Liver (tissue), 9 donors: Measurements from ENCODE around the gene ACTN2. TPM values are rescaled to one million over a fixed set of nuclear protein-coding genes. Genes with fewer than 3 reads are reported as not detected.

ENCODE experiments used
- DNase-seq: peaks from one replicate; pipeline ENCODE4 v3.0.0-alpha.2; 2017; ENCODE audit warnings: low spot score
- H3K27ac ChIP-seq, 2 donors: one replicate each; pipeline ENCODE4 v1.7.0; 2013; ENCODE audit warnings: inconsistent platforms in 2 of 2, low read length in 2 of 2, control low read depth in 1 of 2, low read depth in 1 of 2, mild to moderate bottlenecking in 1 of 2
- H3K27me3 ChIP-seq, 4 donors: one replicate each; pipeline versions ENCODE4 v1.6.1 to v1.7.0; 2013; ENCODE audit warnings: low read length in 3 of 4, inconsistent platforms in 1 of 4, mild to moderate bottlenecking in 1 of 4, moderate library complexity in 1 of 4; ENCODE audit not compliant: control insufficient read depth in 4 of 4, insufficient read depth in 4 of 4
- H3K36me3 ChIP-seq, 4 donors: one replicate each; pipeline versions ENCODE4 v1.6.1 to v1.7.0; 2013; ENCODE audit warnings: low read length in 3 of 4, mild to moderate bottlenecking in 3 of 4, low read depth in 1 of 4, moderate library complexity in 1 of 4; ENCODE audit not compliant: control insufficient read depth in 4 of 4, insufficient read depth in 3 of 4
- H3K4me1 ChIP-seq, 4 donors: one replicate each; pipeline versions ENCODE4 v1.6.1 to v1.7.0; 2013; ENCODE audit warnings: low read length in 3 of 4, mild to moderate bottlenecking in 3 of 4, moderate library complexity in 1 of 4; ENCODE audit not compliant: control insufficient read depth in 4 of 4, insufficient read depth in 4 of 4
- H3K4me3 ChIP-seq, 3 donors: one replicate each; pipeline versions ENCODE4 v1.6.1 to v1.7.0; 2013; ENCODE audit warnings: low read length in 3 of 3, control low read depth in 1 of 3, low read depth in 1 of 3, mild to moderate bottlenecking in 1 of 3
- H3K9ac ChIP-seq, 2 donors: one replicate each; pipeline ENCODE4 v1.7.0; 2013; ENCODE audit warnings: low read length in 2 of 2, mild to moderate bottlenecking in 2 of 2, moderate library complexity in 2 of 2, control low read depth in 1 of 2, low read depth in 1 of 2
- H3K9me3 ChIP-seq, 4 donors: one replicate each; pipeline versions ENCODE4 v1.6.1 to v1.7.0; 2013; ENCODE audit warnings: low read length in 3 of 4; ENCODE audit not compliant: control insufficient read depth in 4 of 4
- ATF3 ChIP-seq: IDR thresholded peaks from 2 replicates; pipeline ENCODE4 v1.6.1; 2016; ENCODE audit warnings: antibody characterized with exemption
- EGR1 ChIP-seq, 2 donors: IDR thresholded peaks; 2 replicates each; pipeline ENCODE4 v1.6.1; 2016 to 2018; ENCODE audit warnings: antibody characterized with exemption in 2 of 2, low read depth in 2 of 2
- FOXA1 ChIP-seq: IDR thresholded peaks from 2 replicates; pipeline ENCODE4 v1.6.1; 2016; ENCODE audit warnings: antibody characterized with exemption
- FOXA2 ChIP-seq: IDR thresholded peaks from 2 replicates; pipeline ENCODE4 v1.6.1; 2016; ENCODE audit warnings: antibody characterized with exemption
- GABPA ChIP-seq, 2 donors: IDR thresholded peaks in 1 of 2; conservative IDR thresholded peaks in 1 of 2; 2 replicates each; pipeline ENCODE4 v1.6.1; 2016; ENCODE audit warnings: antibody characterized with exemption in 2 of 2, mild to moderate bottlenecking in 1 of 2, moderate library complexity in 1 of 2
- HNF4A ChIP-seq, 2 donors: conservative IDR thresholded peaks; 2 replicates each; pipeline ENCODE4 v1.6.1; 2016; ENCODE audit warnings: antibody characterized with exemption in 2 of 2, mild to moderate bottlenecking in 2 of 2
- HNF4G ChIP-seq: IDR thresholded peaks from 2 replicates; pipeline ENCODE4 v1.6.1; 2016; ENCODE audit warnings: antibody characterized with exemption
- JUND ChIP-seq, 2 donors: IDR thresholded peaks; 2 replicates each; pipeline ENCODE4 v1.6.1; 2016; ENCODE audit warnings: antibody characterized with exemption in 2 of 2
- MAX ChIP-seq: IDR thresholded peaks from 2 replicates; pipeline ENCODE4 v1.6.1; 2016; ENCODE audit warnings: antibody characterized with exemption
- NR2F2 ChIP-seq: IDR thresholded peaks from 2 replicates; pipeline ENCODE4 v1.6.1; 2016; ENCODE audit warnings: antibody characterized with exemption
- RAD21 ChIP-seq, 2 donors: IDR thresholded peaks; 2 replicates each; pipeline ENCODE4 v1.6.1; 2016; ENCODE audit warnings: antibody characterized with exemption in 2 of 2, mild to moderate bottlenecking in 2 of 2
- RXRA ChIP-seq, 2 donors: IDR thresholded peaks; 2 replicates each; pipeline ENCODE4 v1.6.1; 2017 to 2018; ENCODE audit warnings: antibody characterized with exemption in 2 of 2, mild to moderate bottlenecking in 1 of 2
- SP1 ChIP-seq: IDR thresholded peaks from 2 replicates; pipeline ENCODE4 v1.6.1; 2018; ENCODE audit warnings: antibody characterized with exemption, mild to moderate bottlenecking
- TAF1 ChIP-seq: conservative IDR thresholded peaks from 2 replicates; pipeline ENCODE4 v1.6.1; 2016; ENCODE audit warnings: antibody characterized with exemption, mild to moderate bottlenecking
- YY1 ChIP-seq: IDR thresholded peaks from 2 replicates; pipeline ENCODE4 v1.6.1; 2016; ENCODE audit warnings: antibody characterized with exemption, mild to moderate bottlenecking
- whole genome bisulfite sequencing: extraction: QIAGEN DNeasy Blood & Tissue Kit; methylation state at CpG from one replicate; pipeline ENCODE4 v1.1.7; 2013; 5-methylcytosine and 5-hydroxymethylcytosine counted together
- polyA plus RNA-seq, 2 donors: library from polyadenylated mRNA; stranded (reverse) in 1 of 2; unstranded in 1 of 2; fragments of 200-250 nt in 1 of 2; fragments of >200 nt in 1 of 2; fragmentation: Nextera tagmentation in 1 of 2; extraction: Ambion mirVana in 1 of 2; gene quantifications; one replicate each; pipeline versions ENCODE4 v1.2.1 to v1.2.3, GENCODE V29; 2013 to 2015
- total RNA-seq, 2 donors: library from RNA; depleted of rRNA; stranded (reverse); fragments of >200 nt; gene quantifications; one replicate each; pipeline ENCODE4 v1.2.3, GENCODE V29; 2014
- TF ChIP-seq, protein P1 (sequence below): IDR thresholded peaks from 2 replicates; pipeline ENCODE4 v1.6.1; 2016; ENCODE audit warnings: antibody characterized with exemption
- TF ChIP-seq, protein P2 (sequence below): fragments of 150-350 bp; IDR thresholded peaks from 2 replicates; pipeline ENCODE4 v1.5.1; 2017; ENCODE audit warnings: improper control_type of control experiment, low read depth, low read length; ENCODE audit not compliant: missing input control
- TF ChIP-seq, protein P3 (sequence below): IDR thresholded peaks from 2 replicates; pipeline ENCODE4 v1.6.1; 2016; ENCODE audit warnings: antibody characterized with exemption, mild to moderate bottlenecking
- donor health status: healthy.
- donor health status: healthy.
- donor health status: healthy.
- donor health status: healthy.
- donor health status: healthy.

ACTN2 gene
- total and polyA plus RNA-seq, 4 donors: 0.08 to 0.81 (median 0.15) TPM

GRCh38 chr1:236706183-236706582 lies 19.9 kb downstream of the ACTN2 start:
- no peak overlapping the region for H3K27ac ChIP-seq
- no peaks in the 10 kb centered on the region for H3K36me3 ChIP-seq
- H3K9me3 ChIP-seq: no peaks in the 10 kb centered on the region
- H3K4me1 ChIP-seq: no peaks in the 10 kb centered on the region
- no peak overlapping the region for H3K9ac ChIP-seq
- no peak overlapping the region for H3K4me3 ChIP-seq
- 67% methylated on average over 1 of the region's 1 CpG for WGBS
- TF ChIP-seq ATF3 (no peak), EGR1 (IDR thresholded peaks at IDR 0.05; ENCODE audit: low read depth in 2 of 2) (no peak), TAF1 (no peak), YY1 (no peak), JUND (IDR thresholded peaks at IDR 0.05) (no peak), RXRA (IDR thresholded peaks at IDR 0.05) (no peak), HNF4G (no peak), FOXA2 (no peak), GABPA (IDR thresholded peaks at IDR 0.05 in 1 of 2, conservative IDR thresholded peaks at IDR 0.05 in 1 of 2) (no peak), FOXA1 (no peak), SP1 (no peak), MAX (no peak), RAD21 (IDR thresholded peaks at IDR 0.05) (no peak), NR2F2 (no peak), HNF4A (conservative IDR thresholded peaks at IDR 0.05) (no peak)
- TF ChIP-seq, protein P1, sequence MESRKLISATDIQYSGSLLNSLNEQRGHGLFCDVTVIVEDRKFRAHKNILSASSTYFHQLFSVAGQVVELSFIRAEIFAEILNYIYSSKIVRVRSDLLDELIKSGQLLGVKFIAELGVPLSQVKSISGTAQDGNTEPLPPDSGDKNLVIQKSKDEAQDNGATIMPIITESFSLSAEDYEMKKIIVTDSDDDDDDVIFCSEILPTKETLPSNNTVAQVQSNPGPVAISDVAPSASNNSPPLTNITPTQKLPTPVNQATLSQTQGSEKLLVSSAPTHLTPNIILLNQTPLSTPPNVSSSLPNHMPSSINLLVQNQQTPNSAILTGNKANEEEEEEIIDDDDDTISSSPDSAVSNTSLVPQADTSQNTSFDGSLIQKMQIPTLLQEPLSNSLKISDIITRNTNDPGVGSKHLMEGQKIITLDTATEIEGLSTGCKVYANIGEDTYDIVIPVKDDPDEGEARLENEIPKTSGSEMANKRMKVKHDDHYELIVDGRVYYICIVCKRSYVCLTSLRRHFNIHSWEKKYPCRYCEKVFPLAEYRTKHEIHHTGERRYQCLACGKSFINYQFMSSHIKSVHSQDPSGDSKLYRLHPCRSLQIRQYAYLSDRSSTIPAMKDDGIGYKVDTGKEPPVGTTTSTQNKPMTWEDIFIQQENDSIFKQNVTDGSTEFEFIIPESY: no peak
- TF ChIP-seq, protein P2, sequence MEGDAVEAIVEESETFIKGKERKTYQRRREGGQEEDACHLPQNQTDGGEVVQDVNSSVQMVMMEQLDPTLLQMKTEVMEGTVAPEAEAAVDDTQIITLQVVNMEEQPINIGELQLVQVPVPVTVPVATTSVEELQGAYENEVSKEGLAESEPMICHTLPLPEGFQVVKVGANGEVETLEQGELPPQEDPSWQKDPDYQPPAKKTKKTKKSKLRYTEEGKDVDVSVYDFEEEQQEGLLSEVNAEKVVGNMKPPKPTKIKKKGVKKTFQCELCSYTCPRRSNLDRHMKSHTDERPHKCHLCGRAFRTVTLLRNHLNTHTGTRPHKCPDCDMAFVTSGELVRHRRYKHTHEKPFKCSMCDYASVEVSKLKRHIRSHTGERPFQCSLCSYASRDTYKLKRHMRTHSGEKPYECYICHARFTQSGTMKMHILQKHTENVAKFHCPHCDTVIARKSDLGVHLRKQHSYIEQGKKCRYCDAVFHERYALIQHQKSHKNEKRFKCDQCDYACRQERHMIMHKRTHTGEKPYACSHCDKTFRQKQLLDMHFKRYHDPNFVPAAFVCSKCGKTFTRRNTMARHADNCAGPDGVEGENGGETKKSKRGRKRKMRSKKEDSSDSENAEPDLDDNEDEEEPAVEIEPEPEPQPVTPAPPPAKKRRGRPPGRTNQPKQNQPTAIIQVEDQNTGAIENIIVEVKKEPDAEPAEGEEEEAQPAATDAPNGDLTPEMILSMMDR: no peak
- TF ChIP-seq, protein P3, sequence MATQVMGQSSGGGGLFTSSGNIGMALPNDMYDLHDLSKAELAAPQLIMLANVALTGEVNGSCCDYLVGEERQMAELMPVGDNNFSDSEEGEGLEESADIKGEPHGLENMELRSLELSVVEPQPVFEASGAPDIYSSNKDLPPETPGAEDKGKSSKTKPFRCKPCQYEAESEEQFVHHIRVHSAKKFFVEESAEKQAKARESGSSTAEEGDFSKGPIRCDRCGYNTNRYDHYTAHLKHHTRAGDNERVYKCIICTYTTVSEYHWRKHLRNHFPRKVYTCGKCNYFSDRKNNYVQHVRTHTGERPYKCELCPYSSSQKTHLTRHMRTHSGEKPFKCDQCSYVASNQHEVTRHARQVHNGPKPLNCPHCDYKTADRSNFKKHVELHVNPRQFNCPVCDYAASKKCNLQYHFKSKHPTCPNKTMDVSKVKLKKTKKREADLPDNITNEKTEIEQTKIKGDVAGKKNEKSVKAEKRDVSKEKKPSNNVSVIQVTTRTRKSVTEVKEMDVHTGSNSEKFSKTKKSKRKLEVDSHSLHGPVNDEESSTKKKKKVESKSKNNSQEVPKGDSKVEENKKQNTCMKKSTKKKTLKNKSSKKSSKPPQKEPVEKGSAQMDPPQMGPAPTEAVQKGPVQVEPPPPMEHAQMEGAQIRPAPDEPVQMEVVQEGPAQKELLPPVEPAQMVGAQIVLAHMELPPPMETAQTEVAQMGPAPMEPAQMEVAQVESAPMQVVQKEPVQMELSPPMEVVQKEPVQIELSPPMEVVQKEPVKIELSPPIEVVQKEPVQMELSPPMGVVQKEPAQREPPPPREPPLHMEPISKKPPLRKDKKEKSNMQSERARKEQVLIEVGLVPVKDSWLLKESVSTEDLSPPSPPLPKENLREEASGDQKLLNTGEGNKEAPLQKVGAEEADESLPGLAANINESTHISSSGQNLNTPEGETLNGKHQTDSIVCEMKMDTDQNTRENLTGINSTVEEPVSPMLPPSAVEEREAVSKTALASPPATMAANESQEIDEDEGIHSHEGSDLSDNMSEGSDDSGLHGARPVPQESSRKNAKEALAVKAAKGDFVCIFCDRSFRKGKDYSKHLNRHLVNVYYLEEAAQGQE: no peak
- no peak for DNase-seq
- peaks cover 0 to 2% (median 0%) of the 10 kb centered on the region in 4 donors for H3K27me3 ChIP-seq
